CD14-positive monocyte (primary cell): ENCODE measurements around the gene NPRL2. TPM values are rescaled to one million over a fixed set of nuclear protein-coding genes. Genes with fewer than 3 reads are reported as not detected.
A peak's percentile ranks its signal among the peaks of the same experiment; 100 is the strongest.

Experiments used
- DNase-seq, 3 donors: peaks; one replicate each; pipeline ENCODE4 v3.0.0-alpha.2; 2011 to 2022
- H2AFZ ChIP-seq: 2 replicates; pipeline ENCODE4 v1.6.0; 2012; ENCODE audit warnings: mild to moderate bottlenecking, low read depth, low read length, inconsistent platforms; ENCODE audit not compliant: insufficient read depth, poor library complexity, severe bottlenecking
- H3K27ac ChIP-seq, 2 donors: 1 replicate in 1 of 2; 2 replicates in 1 of 2; pipeline ENCODE4 v1.5.1; 2012 to 2013; ENCODE audit warnings: low read length in 2 of 2, control low read depth in 1 of 2, inconsistent platforms in 1 of 2, low read depth in 1 of 2, mild to moderate bottlenecking in 1 of 2
- H3K27me3 ChIP-seq, 2 donors: one replicate each; pipeline versions ENCODE4 v1.6.0 to v1.6.1; 2011 to 2013; ENCODE audit warnings: low read length in 2 of 2; ENCODE audit not compliant: control insufficient read depth in 2 of 2, insufficient read depth in 2 of 2
- H3K36me3 ChIP-seq, 2 donors: replicated peaks in 1 of 2; 1 replicate in 1 of 2; 2 replicates in 1 of 2; pipeline versions ENCODE4 v1.5.1 to v1.6.1; 2012 to 2013; ENCODE audit warnings: low read length in 2 of 2, control low read depth in 1 of 2, inconsistent platforms in 1 of 2, mild to moderate bottlenecking in 1 of 2; ENCODE audit not compliant: insufficient read depth in 2 of 2, control insufficient read depth in 1 of 2
- H3K4me1 ChIP-seq, 2 donors: 1 replicate in 1 of 2; 2 replicates in 1 of 2; pipeline versions ENCODE4 v1.5.1 to v1.6.1; 2012 to 2013; ENCODE audit warnings: low read length in 2 of 2, control low read depth in 1 of 2, inconsistent platforms in 1 of 2, mild to moderate bottlenecking in 1 of 2, moderate library complexity in 1 of 2; ENCODE audit not compliant: insufficient read depth in 2 of 2, control insufficient read depth in 1 of 2
- H3K4me2 ChIP-seq: replicated peaks from 2 replicates; pipeline ENCODE3; 2012; ENCODE audit warnings: low read length, moderate library complexity, mild to moderate bottlenecking; ENCODE audit not compliant: poor library complexity, severe bottlenecking; ENCODE audit errors: extremely low read depth
- H3K4me3 ChIP-seq, 3 experiments: fragments of 200-600 bp in 1 of 3; sonication (generic) in 1 of 3; replicated peaks in 1 of 3; 1 replicate in 2 of 3; 2 replicates in 1 of 3; pipeline ENCODE4 v1.5.1; 2011 to 2013; ENCODE audit warnings: low read length in 3 of 3, mild to moderate bottlenecking in 3 of 3, control low read depth in 2 of 3, low read depth in 2 of 3, inconsistent platforms in 1 of 3, moderate library complexity in 1 of 3
- H3K79me2 ChIP-seq: 2 replicates; pipeline ENCODE4 v1.6.0; 2012; ENCODE audit warnings: mild to moderate bottlenecking, control low read depth, inconsistent platforms, low read length, moderate library complexity; ENCODE audit not compliant: insufficient read depth
- H3K9ac ChIP-seq: 2 replicates; pipeline ENCODE4 v1.6.0; 2017; ENCODE audit warnings: low read length, mild to moderate bottlenecking; ENCODE audit not compliant: insufficient read depth, poor library complexity, severe bottlenecking
- H3K9me3 ChIP-seq, 2 donors: replicated peaks in 1 of 2; 1 replicate in 1 of 2; 2 replicates in 1 of 2; pipeline versions ENCODE4 v1.5.1 to v1.6.1; 2012 to 2013; ENCODE audit warnings: low read length in 2 of 2, control low read depth in 1 of 2; ENCODE audit not compliant: control insufficient read depth in 1 of 2, insufficient read depth in 1 of 2
- H4K20me1 ChIP-seq: 2 replicates; pipeline ENCODE4 v1.6.0; 2012; ENCODE audit warnings: mild to moderate bottlenecking, low read length, control low read depth, moderate library complexity; ENCODE audit not compliant: insufficient read depth
- H3K27ac Mint-ChIP-seq, 7 donors: one replicate each; pipeline ENCODE4 v1.8.0; 2020; ENCODE audit warnings: mild to moderate bottlenecking in 7 of 7, mixed read lengths in 7 of 7, moderate library complexity in 6 of 7, inconsistent platforms in 2 of 7
- H3K27me3 Mint-ChIP-seq, 3 donors: one replicate each; pipeline ENCODE4 v1.8.0; 2021 to 2022; ENCODE audit warnings: low read depth in 3 of 3, mild to moderate bottlenecking in 3 of 3, mixed read lengths in 3 of 3, moderate library complexity in 3 of 3, inconsistent platforms in 1 of 3
- H3K36me3 Mint-ChIP-seq, 2 donors: one replicate each; pipeline ENCODE4 v1.8.0; 2020; ENCODE audit warnings: mixed read lengths in 2 of 2, inconsistent platforms in 1 of 2, mild to moderate bottlenecking in 1 of 2
- H3K4me1 Mint-ChIP-seq: one replicate; pipeline ENCODE4 v1.8.0; 2020; ENCODE audit warnings: mild to moderate bottlenecking, mixed read lengths
- H3K4me3 Mint-ChIP-seq, 2 donors: one replicate each; pipeline ENCODE4 v1.8.0; 2020; ENCODE audit warnings: mild to moderate bottlenecking in 2 of 2, mixed read lengths in 2 of 2, moderate library complexity in 1 of 2
- H3K9me3 Mint-ChIP-seq, 7 donors: one replicate each; pipeline ENCODE4 v1.8.0; 2020 to 2022; ENCODE audit warnings: mixed read lengths in 7 of 7, mild to moderate bottlenecking in 6 of 7, moderate library complexity in 6 of 7, inconsistent platforms in 2 of 7
- WGBS: methylation state at CpG from one replicate; pipeline ENCODE4 v1.1.5; 2013; ENCODE audit warnings: missing lambda C conversion rate; ENCODE audit not compliant: insufficient coverage; 5-methylcytosine and 5-hydroxymethylcytosine counted together
- intact Hi-C, 2 donors: fragments of 100-400 bp; cut with micrococcal nuclease; formaldehyde crosslinking; loops; one replicate each; pipeline versions ENCODE4 v1.15.0 to v1.15.1; 2023
- polyA plus RNA-seq, 3 donors: library from polyadenylated mRNA; depleted of rRNA in 1 of 3; unstranded in 2 of 3; stranded (reverse) in 1 of 3; fragments of 300-500 nt in 2 of 3; fragments of >200 nt in 1 of 3; fragmentation: Illumina TruSeq in 2 of 3; gene quantifications; 1 replicate in 2 of 3; 2 replicates in 1 of 3; pipeline ENCODE4 v1.2.3, GENCODE V29; 2012 to 2021
- TF ChIP-seq, protein P1 (sequence below): fragments of 200-600 bp; IDR thresholded peaks from one replicate; pipeline ENCODE4 v1.8.0; 2022; ENCODE audit warnings: antibody characterized with exemption, mild to moderate bottlenecking

The NPRL2 gene
- polyA plus RNA-seq, 3 donors: 20.9 to 37.9 (median 23.5) TPM

- Histone ChIP-seq H3K9me3 (no peaks in the 10 kb centered on the region), H3K27me3 (no peaks in the 10 kb centered on the region), H3K27ac (peak overlapping the region in 1 of 2 donors; percentile 100), H4K20me1 (no peaks in the 10 kb centered on the region), H3K79me2 (peaks cover 38% of the 10 kb centered on the region), H3K4me2 (peak overlapping the region; percentile 0), H3K9ac (no peak overlapping the region), H3K4me1 (peaks cover 39 to 46% of the 10 kb centered on the region in 2 donors), H3K36me3 (no peaks in the 10 kb centered on the region), H2AFZ (no peak overlapping the region), H3K4me3 (no peak overlapping the region)
- Mint-ChIP-seq H3K4me1 (peaks cover 40% of the 10 kb centered on the region), H3K27ac (peak overlapping the region in 1 of 7 donors; percentile 99), H3K9me3 (no peaks in the 10 kb centered on the region), H3K36me3 (peaks cover 2 to 9% of the 10 kb centered on the region in 2 donors), H3K27me3 (no peaks in the 10 kb centered on the region), H3K4me3 (no peak overlapping the region)
- WGBS: 90% methylated on average over 2 of the region's 2 CpGs
- TF ChIP-seq, protein P1, sequence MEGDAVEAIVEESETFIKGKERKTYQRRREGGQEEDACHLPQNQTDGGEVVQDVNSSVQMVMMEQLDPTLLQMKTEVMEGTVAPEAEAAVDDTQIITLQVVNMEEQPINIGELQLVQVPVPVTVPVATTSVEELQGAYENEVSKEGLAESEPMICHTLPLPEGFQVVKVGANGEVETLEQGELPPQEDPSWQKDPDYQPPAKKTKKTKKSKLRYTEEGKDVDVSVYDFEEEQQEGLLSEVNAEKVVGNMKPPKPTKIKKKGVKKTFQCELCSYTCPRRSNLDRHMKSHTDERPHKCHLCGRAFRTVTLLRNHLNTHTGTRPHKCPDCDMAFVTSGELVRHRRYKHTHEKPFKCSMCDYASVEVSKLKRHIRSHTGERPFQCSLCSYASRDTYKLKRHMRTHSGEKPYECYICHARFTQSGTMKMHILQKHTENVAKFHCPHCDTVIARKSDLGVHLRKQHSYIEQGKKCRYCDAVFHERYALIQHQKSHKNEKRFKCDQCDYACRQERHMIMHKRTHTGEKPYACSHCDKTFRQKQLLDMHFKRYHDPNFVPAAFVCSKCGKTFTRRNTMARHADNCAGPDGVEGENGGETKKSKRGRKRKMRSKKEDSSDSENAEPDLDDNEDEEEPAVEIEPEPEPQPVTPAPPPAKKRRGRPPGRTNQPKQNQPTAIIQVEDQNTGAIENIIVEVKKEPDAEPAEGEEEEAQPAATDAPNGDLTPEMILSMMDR: no peak
- intact Hi-C loops: loop anchor here (5.0 kb wide), 1 partner anchor 40 kb away; no protein-coding TSS in a partner anchor
- DNase-seq: peak in 1 of 3 donors; percentile 13
These were observed 53.2 kb downstream of the NPRL2 start for GRCh38 chr3:50297384-50297775.

Other genes with a start within 250 kb of the NPRL2 start
- under 1 TPM in 1 of 3 donors, not detected in 2; 0.01 TPM for gene SEMA3F, start 195.5 kb downstream of the NPRL2 start, polyA plus RNA-seq
- gene GNAT1, start 159.2 kb downstream of the NPRL2 start, polyA plus RNA-seq: not detected
- not detected for gene SLC38A3, start 145.5 kb downstream of the NPRL2 start, polyA plus RNA-seq
- 1,000 to 10,000 TPM in 2 of 3 donors, 100 to 1,000 TPM in 1; 914 to 1,492 (median 1,165) TPM for gene GNAI2, start 114.6 kb downstream of the NPRL2 start, polyA plus RNA-seq
- under 1 TPM in 1 of 3 donors, not detected in 2; 0.56 TPM for gene SEMA3B, start 81.6 kb downstream of the NPRL2 start, polyA plus RNA-seq
- not detected for gene LSMEM2, start 71.7 kb downstream of the NPRL2 start, polyA plus RNA-seq
- gene IFRD2, start 58.3 kb downstream of the NPRL2 start, polyA plus RNA-seq: 10 to 100 TPM; 17.1 to 35.1 (median 23.3) TPM
- gene HYAL3, start 51.4 kb downstream of the NPRL2 start, polyA plus RNA-seq: 1 to 10 TPM; 3.4 to 5.8 (median 4.9) TPM
- 10 to 100 TPM in 1 of 3 donors, 1 to 10 TPM in 2; 2.3 to 21.3 (median 4.6) TPM for gene NAA80, start 51.4 kb downstream of the NPRL2 start, polyA plus RNA-seq
- gene HYAL1, start 47.2 kb downstream of the NPRL2 start, polyA plus RNA-seq: under 1 TPM in 1 of 3 donors, not detected in 2; 0.57 TPM
- 10 to 100 TPM; 18.3 to 25.8 (median 18.9) TPM for gene HYAL2, start 28.0 kb downstream of the NPRL2 start, polyA plus RNA-seq
- 10 to 100 TPM; 22.6 to 55.7 (median 47.0) TPM for gene TUSC2, start 22.6 kb downstream of the NPRL2 start, polyA plus RNA-seq
- gene RASSF1, start 9.9 kb downstream of the NPRL2 start, polyA plus RNA-seq: 100 to 1,000 TPM in 1 of 3 donors, 10 to 100 TPM in 2; 16.0 to 229 (median 24.0) TPM
- 1 to 10 TPM in 1 of 3 donors, under 1 TPM in 2; 0.12 to 1.7 (median 0.19) TPM for gene ZMYND10, start 5.0 kb downstream of the NPRL2 start, polyA plus RNA-seq
- gene CYB561D2, start 87 bp upstream of the NPRL2 start, polyA plus RNA-seq: 10 to 100 TPM; 78.9 to 94.0 (median 82.5) TPM
- 10 to 100 TPM; 14.5 to 36.2 (median 32.9) TPM for gene TMEM115, start 8.7 kb upstream of the NPRL2 start, polyA plus RNA-seq
- gene CACNA2D2, start 152.9 kb upstream of the NPRL2 start, polyA plus RNA-seq: under 1 TPM in 2 of 3 donors, not detected in 1; 0.09 to 0.16 TPM
- gene C3orf18, start 217.0 kb upstream of the NPRL2 start, polyA plus RNA-seq: 1 to 10 TPM in 1 of 3 donors, under 1 TPM in 2; 0.18 to 1.5 (median 0.76) TPM
- 10 to 100 TPM; 10.1 to 14.0 (median 12.1) TPM for gene HEMK1, start 218.7 kb upstream of the NPRL2 start, polyA plus RNA-seq